ENCODE data around the gene FCRL3.

Gene FCRL3

GRCh38 chr1:157673008-157673407 lies 27.6 kb downstream of the FCRL3 start:
- TF ChIP-seq CTCF (IDR thresholded peaks at IDR 0.05; ENCODE audit: low read depth, low read length): no peak
- H3K4me3 ChIP-seq (ENCODE audit: low read depth, low read length): no peak overlapping the region
- H3K36me3 ChIP-seq: no peaks in the 10 kb centered on the region
- DNase-seq: no peak
- no peaks in the 10 kb centered on the region for H3K27me3 ChIP-seq (ENCODE audit: insufficient read depth, low read depth, severe bottlenecking)
- no peak overlapping the region for H3K27ac ChIP-seq
- peaks cover 24% of the 10 kb centered on the region for H3K9me3 ChIP-seq (ENCODE audit: severe bottlenecking)

- Histone ChIP-seq H3K4me3 (ENCODE audit: low read depth, low read length) (no peak overlapping the region), H3K27me3 (ENCODE audit: insufficient read depth, low read depth, severe bottlenecking) (no peaks in the 10 kb centered on the region), H3K36me3 (no peaks in the 10 kb centered on the region), H3K27ac (no peak overlapping the region), H3K9me3 (ENCODE audit: severe bottlenecking) (peaks cover 24% of the 10 kb centered on the region)
- DNase-seq: no peak
- no peak for TF ChIP-seq CTCF (IDR thresholded peaks at IDR 0.05; ENCODE audit: low read depth, low read length)
Measured at GRCh38 chr1:157671895-157672294, 28.7 kb downstream of the FCRL3 start.

GRCh38 chr1:157659576-157660247 lies 40.9 kb downstream of the FCRL3 start:
- no peaks in the 10 kb centered on the region for H3K36me3 ChIP-seq
- TF ChIP-seq CTCF (IDR thresholded peaks at IDR 0.05; ENCODE audit: low read depth, low read length): no peak
- no peaks in the 10 kb centered on the region for H3K9me3 ChIP-seq (ENCODE audit: severe bottlenecking)
- no peak for DNase-seq
- H3K27me3 ChIP-seq (ENCODE audit: insufficient read depth, low read depth, severe bottlenecking): no peaks in the 10 kb centered on the region
- H3K27ac ChIP-seq: no peak overlapping the region
- no peak overlapping the region for H3K4me3 ChIP-seq (ENCODE audit: low read depth, low read length)

- H3K9me3 ChIP-seq (ENCODE audit: severe bottlenecking): no peaks in the 10 kb centered on the region
- no peaks in the 10 kb centered on the region for H3K36me3 ChIP-seq
- DNase-seq: no peak
- H3K27me3 ChIP-seq (ENCODE audit: insufficient read depth, low read depth, severe bottlenecking): no peaks in the 10 kb centered on the region
- no peak for TF ChIP-seq CTCF (IDR thresholded peaks at IDR 0.05; ENCODE audit: low read depth, low read length)
- H3K4me3 ChIP-seq (ENCODE audit: low read depth, low read length): no peak overlapping the region
- H3K27ac ChIP-seq: no peak overlapping the region
Measured at GRCh38 chr1:157658571-157658970, 42.0 kb downstream of the FCRL3 start.

- no peak for TF ChIP-seq CTCF (IDR thresholded peaks at IDR 0.05; ENCODE audit: low read depth, low read length)
- H3K27me3 ChIP-seq (ENCODE audit: insufficient read depth, low read depth, severe bottlenecking): no peaks in the 10 kb centered on the region
- no peak for DNase-seq
- H3K27ac ChIP-seq: no peak overlapping the region
- no peak overlapping the region for H3K4me3 ChIP-seq (ENCODE audit: low read depth, low read length)
- H3K36me3 ChIP-seq: no peaks in the 10 kb centered on the region
- no peaks in the 10 kb centered on the region for H3K9me3 ChIP-seq (ENCODE audit: severe bottlenecking)
Measured at GRCh38 chr1:157653494-157653873, 47.1 kb downstream of the FCRL3 start.

All from WERI-Rb-1 (cell line).